Activated T-helper 1 cell treated with anti-CD3 and anti-CD28 coated beads, Interleukin-12 subunit alpha, Interleukin-12 subunit beta, Interleukin-2, Interleukin-4 antibody, amounts not matched to agents 30 ng/mL and 10 ng/mL and 1 ng/mL, durations not matched to agents 14 hours and 24 hours and 36 hours (primary cell): ENCODE measurements around the gene NANOS3. TPM values are rescaled to one million over a fixed set of nuclear protein-coding genes. Genes with fewer than 3 reads are reported as not detected.

Experiments
- DNase-seq: peaks from one replicate; pipeline ENCODE4 v3.0.0; 2021; ENCODE audit warnings: low spot score
- H3K27ac Mint-ChIP-seq: one replicate; pipeline ENCODE4 v1.8.0; 2021; ENCODE audit warnings: mild to moderate bottlenecking, mixed read lengths
- H3K27me3 Mint-ChIP-seq: one replicate; pipeline ENCODE4 v1.8.0; 2022; ENCODE audit warnings: mild to moderate bottlenecking, moderate library complexity, mixed read lengths; ENCODE audit not compliant: insufficient read depth
- H3K36me3 Mint-ChIP-seq: one replicate; pipeline ENCODE4 v1.8.0; 2021; ENCODE audit warnings: low read depth, mixed read lengths
- H3K4me1 Mint-ChIP-seq: one replicate; pipeline ENCODE4 v1.8.0; 2021; ENCODE audit warnings: low read depth, mixed read lengths
- H3K4me3 Mint-ChIP-seq: one replicate; pipeline ENCODE4 v1.8.0; 2021; ENCODE audit warnings: mild to moderate bottlenecking, moderate library complexity, mixed read lengths
- H3K9me3 Mint-ChIP-seq: one replicate; pipeline ENCODE4 v1.8.0; 2021; ENCODE audit warnings: mixed read lengths
- intact Hi-C: fragments of 100-400 bp; cut with micrococcal nuclease; formaldehyde crosslinking; loops from one replicate; pipeline ENCODE4 v1.15.1; 2024
- total RNA-seq: library from RNA; stranded (reverse); gene quantifications from 2 replicates; pipeline ENCODE4 v1.2.3, GENCODE V29; 2022

Gene NANOS3
- total RNA-seq, 1 donor from 2014 or later: 3.1 TPM

DNA sequence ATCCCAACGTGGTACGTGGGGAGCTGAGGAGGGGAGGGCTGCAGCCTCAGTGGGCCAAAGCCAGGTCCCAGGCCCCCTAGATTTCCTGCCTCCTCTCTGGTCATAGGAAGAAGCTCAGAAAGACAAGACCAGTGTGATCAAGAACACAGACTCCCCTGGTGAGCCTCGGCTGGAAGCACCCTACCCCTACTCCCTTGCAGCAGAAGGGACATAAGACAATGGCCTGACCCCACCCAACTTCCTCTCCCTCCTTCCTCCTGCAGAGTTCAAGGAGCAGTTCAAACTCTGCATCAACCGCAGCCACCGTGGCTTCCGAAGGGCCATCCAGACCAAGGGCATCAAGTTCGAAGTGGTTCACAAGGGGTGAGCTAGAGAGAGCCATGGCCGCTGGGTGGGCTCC lies 49.8 kb downstream of the NANOS3 start:
- DNase-seq: no peak
- no peaks in the 10 kb centered on the region for H3K4me1 Mint-ChIP-seq
- H3K4me3 Mint-ChIP-seq: no peak overlapping the region
- H3K27ac Mint-ChIP-seq: no peak overlapping the region
- H3K36me3 Mint-ChIP-seq: peaks cover 24% of the 10 kb centered on the region
- H3K9me3 Mint-ChIP-seq: no peaks in the 10 kb centered on the region
- H3K27me3 Mint-ChIP-seq: no peaks in the 10 kb centered on the region
- intact Hi-C loops: no loop called here

DNA sequence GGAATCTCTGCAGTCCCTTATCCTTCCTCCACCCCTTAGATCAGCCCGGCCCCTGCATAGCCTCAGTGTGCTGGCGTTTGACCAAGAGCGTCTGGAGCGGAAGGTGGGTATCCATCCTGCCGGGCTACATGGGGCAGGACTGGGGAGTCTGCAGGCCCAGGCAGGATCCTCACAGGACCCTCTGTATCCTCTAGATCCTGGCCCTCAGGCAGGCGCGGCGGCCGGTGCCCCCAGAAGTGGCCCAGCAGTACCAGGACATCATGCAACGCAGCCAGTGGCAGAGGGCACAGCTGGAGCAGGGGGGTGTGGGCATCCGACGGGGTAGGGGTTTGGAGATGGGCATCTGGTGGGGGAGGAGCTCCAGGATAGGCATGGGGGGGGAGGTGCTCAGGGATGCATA lies 52.4 kb downstream of the NANOS3 start:
- intact Hi-C loops: no loop called here
- Mint-ChIP-seq H3K36me3 (peaks cover 10% of the 10 kb centered on the region), H3K27ac (no peak overlapping the region), H3K4me3 (no peak overlapping the region), H3K9me3 (no peaks in the 10 kb centered on the region), H3K27me3 (no peaks in the 10 kb centered on the region), H3K4me1 (no peaks in the 10 kb centered on the region)
- no peak for DNase-seq

DNA sequence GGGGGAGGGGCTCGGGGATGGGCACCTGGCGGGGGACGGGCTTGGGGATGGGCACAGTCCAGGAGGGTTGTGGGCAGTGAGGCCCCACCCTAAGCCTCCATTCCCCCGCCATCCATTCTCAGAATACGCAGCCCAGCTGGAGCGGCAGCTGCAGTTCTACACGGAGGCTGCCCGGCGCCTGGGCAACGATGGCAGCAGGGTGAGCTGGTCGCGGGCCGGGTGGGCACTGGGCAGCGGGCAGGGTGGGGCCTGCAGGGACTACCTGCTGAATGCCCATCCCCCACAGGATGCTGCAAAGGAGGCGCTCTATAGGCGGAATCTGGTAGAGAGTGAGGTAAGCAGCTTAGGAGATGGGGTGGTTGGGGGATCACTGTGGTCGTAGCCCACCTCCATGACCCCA lies 53.0 kb downstream of the NANOS3 start:
- Mint-ChIP-seq H3K9me3 (no peaks in the 10 kb centered on the region), H3K27ac (no peak overlapping the region), H3K36me3 (peaks cover 7% of the 10 kb centered on the region), H3K27me3 (peaks cover 2% of the 10 kb centered on the region), H3K4me1 (no peaks in the 10 kb centered on the region), H3K4me3 (no peak overlapping the region)
- intact Hi-C loops: no loop called here
- no peak for DNase-seq

Other genes starting within 250 kb of the NANOS3 start
- 43.3 and 46.5 TPM in 2 replicates for gene MRI1, start 112.6 kb upstream of the NANOS3 start, total RNA-seq
- 158 and 162 TPM in 2 replicates for gene C19orf53, start 102.7 kb upstream of the NANOS3 start, total RNA-seq
- 7.6 and 7.9 TPM in 2 replicates for gene ZSWIM4, start 81.7 kb upstream of the NANOS3 start, total RNA-seq
- 16.6 and 20.5 TPM in 2 replicates for gene BRME1, start 29.0 kb downstream of the NANOS3 start, total RNA-seq
- gene CC2D1A, start 29.1 kb downstream of the NANOS3 start, total RNA-seq: 43.9 and 45.6 TPM in 2 replicates
- gene PODNL1, start 61.3 kb downstream of the NANOS3 start, total RNA-seq: not detected in 2 replicates
- 57.8 and 61.5 TPM in 2 replicates for gene DCAF15, start 75.4 kb downstream of the NANOS3 start, total RNA-seq
- 16.0 and 17.0 TPM in 2 replicates for gene RFX1, start 129.2 kb downstream of the NANOS3 start, total RNA-seq
- gene RLN3, start 151.0 kb downstream of the NANOS3 start, total RNA-seq: not detected in 2 replicates
- gene IL27RA, start 154.6 kb downstream of the NANOS3 start, total RNA-seq: 82.5 and 84.9 TPM in 2 replicates
- gene PALM3, start 184.9 kb downstream of the NANOS3 start, total RNA-seq: 0.65 TPM in 1 of 2 replicates, not detected in the other
- gene MISP3, start 195.7 kb downstream of the NANOS3 start, total RNA-seq: 2.3 TPM in 2 replicates
- 0.67 and 1.1 TPM in 2 replicates for gene C19orf67, start 208.6 kb downstream of the NANOS3 start, total RNA-seq
- 130 TPM in 2 replicates for gene SAMD1, start 213.6 kb downstream of the NANOS3 start, total RNA-seq
- gene PRKACA, start 240.6 kb downstream of the NANOS3 start, total RNA-seq: 58.6 and 63.7 TPM in 2 replicates